Measurements from ENCODE around the gene CEBPZ.

The CEBPZ gene

GRCh38 chr2:37231241-37232130 is at the start of gene CEBPZ, which contains the start of gene NDUFAF7:
Gene CEBPZ, minus strand, starts transcription at chr2:37231596. Its CDS starts 29 bp downstream, at chr2:37231567.
Gene NDUFAF7, plus strand, starts transcription at chr2:37231658. Its CDS starts 48 bp downstream, at chr2:37231706.
- TF ChIP-seq CTCF (IDR thresholded peaks at IDR 0.05) = no peak
- H3K4me3 ChIP-seq = peak within 1 kb of the TSS; percentile 80
- H3K27ac ChIP-seq = peak within 1 kb of the TSS; percentile 89 to 92
- DNase-seq (ENCODE audit: low spot score) = peak; percentile 96

GRCh38 chr2:37276291-37276690 is 44.9 kb upstream of the CEBPZ start:
- Histone ChIP-seq H3K4me3 (no peak overlapping the region), H3K27ac (no peak overlapping the region)
- no peak for TF ChIP-seq CTCF (IDR thresholded peaks at IDR 0.05)
- DNase-seq (ENCODE audit: low spot score) = no peak

- H3K4me3 ChIP-seq = no peak overlapping the region
- no peak for TF ChIP-seq CTCF (IDR thresholded peaks at IDR 0.05)
- no peak overlapping the region for H3K27ac ChIP-seq
- DNase-seq (ENCODE audit: low spot score) = no peak
Observed at GRCh38 chr2:37274359-37274965, 43.1 kb upstream of the CEBPZ start.

DNA sequence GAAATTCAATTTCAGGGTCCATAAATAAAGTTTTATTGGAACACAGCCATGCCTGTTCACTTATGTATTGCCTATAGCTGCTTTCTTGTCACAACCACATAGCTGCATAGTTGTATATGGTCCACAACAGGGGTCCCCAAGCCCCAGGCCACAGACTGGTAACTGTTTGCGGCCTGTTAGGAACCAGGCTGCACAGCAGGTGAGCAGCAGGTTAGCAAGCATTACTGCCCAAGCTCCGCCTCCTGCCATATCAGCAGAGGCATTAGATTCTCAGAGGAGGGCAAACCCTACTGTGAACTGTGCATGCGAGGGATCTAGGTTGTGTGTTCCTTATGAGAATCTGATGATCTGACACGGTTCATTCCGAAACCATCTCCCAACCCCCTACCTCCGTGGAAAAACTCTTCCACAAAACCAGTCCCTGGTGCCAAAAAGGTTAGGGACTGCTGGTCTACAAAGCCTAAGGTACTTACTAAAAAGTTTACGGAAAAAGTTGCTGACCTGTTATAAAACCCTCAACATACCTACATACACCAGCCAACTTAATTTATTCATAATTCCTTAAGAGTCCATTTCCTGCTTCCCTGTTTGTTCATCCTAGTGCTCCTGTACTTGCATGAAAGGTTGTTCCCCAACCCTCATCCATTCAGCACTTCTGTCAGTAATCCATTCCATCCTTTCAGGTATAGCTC is 40.1 kb upstream of the CEBPZ start:
- no peak overlapping the region for H3K27ac ChIP-seq
- H3K4me3 ChIP-seq = no peak overlapping the region
- no peak for TF ChIP-seq CTCF (IDR thresholded peaks at IDR 0.05)
- DNase-seq (ENCODE audit: low spot score) = no peak

DNA sequence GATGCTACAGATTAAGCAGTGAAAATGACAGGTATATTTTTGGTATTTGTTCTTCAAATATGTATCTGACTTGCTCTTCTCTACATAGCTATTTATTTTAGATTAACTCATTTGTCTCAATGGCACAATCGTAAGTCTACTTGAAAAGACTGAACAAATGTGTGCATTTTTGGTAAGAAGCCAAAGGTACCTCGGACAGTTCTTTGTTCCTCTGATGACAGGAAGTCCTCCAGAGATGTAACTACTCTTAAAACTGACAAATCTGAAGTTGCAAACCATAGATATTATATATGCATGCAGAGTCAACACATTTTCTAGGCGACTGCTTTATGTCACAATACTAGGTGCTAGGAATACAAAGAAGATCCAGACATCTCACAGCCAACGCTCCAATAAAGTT is 36.7 kb upstream of the CEBPZ start:
- H3K4me3 ChIP-seq = no peak overlapping the region

DNA sequence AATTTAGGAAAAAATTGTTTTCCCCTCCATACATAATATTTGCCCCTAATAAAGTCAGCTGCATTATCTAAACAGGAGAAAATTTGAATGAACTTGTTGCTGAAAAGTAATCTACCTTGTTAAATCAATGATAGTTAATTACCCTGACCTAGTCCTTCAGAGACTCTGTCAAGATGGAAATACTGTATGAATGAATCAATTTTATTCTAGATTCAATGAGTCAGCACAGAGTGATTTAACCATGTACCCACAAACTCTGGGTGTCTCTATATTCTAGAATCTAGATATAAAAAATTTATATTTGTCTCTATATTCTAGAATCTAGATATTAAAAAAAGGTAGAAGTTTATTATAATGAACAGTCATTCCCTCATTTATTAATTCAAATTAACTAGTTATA is 36.3 kb upstream of the CEBPZ start:
- H3K27ac ChIP-seq = no peak overlapping the region
- no peak overlapping the region for H3K4me3 ChIP-seq
- no peak for DNase-seq (ENCODE audit: low spot score)
- TF ChIP-seq CTCF (IDR thresholded peaks at IDR 0.05) = no peak

More for the DNA sequence above, 36.7 kb upstream of the CEBPZ start:
- DNase-seq (ENCODE audit: low spot score) = no peak
- no peak for TF ChIP-seq CTCF (IDR thresholded peaks at IDR 0.05)
- no peak overlapping the region for H3K27ac ChIP-seq

Data from coronary artery (tissue), 2 donors.